Mesenchymal stem cell (in vitro differentiated cells and primary cell): ENCODE measurements around the gene SAP25.
"Not testable (repeated sequence)": the region's sequence is repeated elsewhere in the genome, so short reads cannot be mapped to it uniquely, and the experiment has no call there.

ENCODE experiments used
- DNase-seq: peaks from one replicate; pipeline ENCODE4 v3.0.0-alpha.2; 2013
- H2AFZ ChIP-seq: one replicate; pipeline ENCODE4 v1.6.1; 2013; ENCODE audit warnings: low read depth, mild to moderate bottlenecking, control low read depth, inconsistent platforms, low read length, moderate library complexity
- H2AK5ac ChIP-seq: 2 replicates; pipeline ENCODE4 v1.6.1; 2013; ENCODE audit warnings: low read length, moderate library complexity, mild to moderate bottlenecking, inconsistent platforms; ENCODE audit not compliant: severe bottlenecking
- H2BK120ac ChIP-seq: one replicate; pipeline ENCODE4 v1.6.1; 2013; ENCODE audit warnings: low read depth, mild to moderate bottlenecking, inconsistent platforms, low read length, moderate library complexity
- H2BK12ac ChIP-seq, 2 experiments: one replicate each; pipeline ENCODE4 v1.6.1; 2013; ENCODE audit warnings: inconsistent platforms in 2 of 2, low read length in 2 of 2, mild to moderate bottlenecking in 2 of 2, moderate library complexity in 2 of 2, control low read depth in 1 of 2
- H2BK15ac ChIP-seq: one replicate; pipeline ENCODE4 v1.6.1; 2013; ENCODE audit warnings: mild to moderate bottlenecking, low read depth, inconsistent platforms; ENCODE audit not compliant: poor library complexity, severe bottlenecking
- H2BK5ac ChIP-seq: 2 replicates; pipeline ENCODE4 v1.6.1; 2013; ENCODE audit warnings: low read depth, mild to moderate bottlenecking, low read length, control low read depth, inconsistent platforms; ENCODE audit not compliant: poor library complexity, severe bottlenecking
- H3K14ac ChIP-seq, 2 experiments: one replicate each; pipeline ENCODE4 v1.6.1; 2013; ENCODE audit warnings: inconsistent platforms in 2 of 2, low read length in 2 of 2, control low read depth in 1 of 2, mild to moderate bottlenecking in 1 of 2, moderate library complexity in 1 of 2
- H3K18ac ChIP-seq, 2 experiments: one replicate each; pipeline ENCODE4 v1.6.1; 2013; ENCODE audit warnings: inconsistent platforms in 2 of 2, low read length in 2 of 2, control low read depth in 1 of 2, low read depth in 1 of 2, mild to moderate bottlenecking in 1 of 2
- H3K23ac ChIP-seq, 2 experiments: one replicate each; pipeline ENCODE4 v1.6.1; 2013; ENCODE audit warnings: inconsistent platforms in 2 of 2, low read length in 2 of 2, mild to moderate bottlenecking in 2 of 2, moderate library complexity in 2 of 2, control low read depth in 1 of 2
- H3K27ac ChIP-seq: 2 replicates; pipeline ENCODE4 v1.5.1; 2013; ENCODE audit warnings: mild to moderate bottlenecking, moderate library complexity, low read length, control low read depth, inconsistent platforms; ENCODE audit not compliant: poor library complexity, severe bottlenecking
- H3K27me3 ChIP-seq, 2 experiments: 2 replicates each; pipeline versions ENCODE4 v1.6.1 to v1.7.0; 2013; ENCODE audit warnings: low read length in 2 of 2, mild to moderate bottlenecking in 2 of 2, moderate library complexity in 2 of 2, control low read depth in 1 of 2, inconsistent platforms in 1 of 2; ENCODE audit not compliant: control insufficient read depth in 1 of 2, insufficient read depth in 1 of 2
- H3K36me3 ChIP-seq, 2 experiments: 2 replicates each; pipeline versions ENCODE4 v1.6.1 to v1.7.0; 2013; ENCODE audit warnings: low read length in 2 of 2, control low read depth in 1 of 2, inconsistent platforms in 1 of 2, low read depth in 1 of 2, mild to moderate bottlenecking in 1 of 2; ENCODE audit not compliant: insufficient read depth in 2 of 2, control insufficient read depth in 1 of 2
- H3K4ac ChIP-seq, 2 experiments: one replicate each; pipeline ENCODE4 v1.6.1; 2013; ENCODE audit warnings: inconsistent platforms in 2 of 2, low read length in 2 of 2, mild to moderate bottlenecking in 2 of 2, moderate library complexity in 2 of 2, control low read depth in 1 of 2, low read depth in 1 of 2
- H3K4me1 ChIP-seq: 2 replicates; pipeline ENCODE4 v1.6.1; 2013; ENCODE audit warnings: low read depth, low read length, control low read depth; ENCODE audit not compliant: control insufficient read depth, insufficient read depth
- H3K4me2 ChIP-seq: 2 replicates; pipeline ENCODE4 v1.6.1; 2013; ENCODE audit warnings: low read length, mild to moderate bottlenecking, inconsistent platforms; ENCODE audit not compliant: poor library complexity, severe bottlenecking
- H3K4me3 ChIP-seq, 2 experiments: 2 replicates each; pipeline versions ENCODE4 v1.5.1 to v1.7.0; 2013; ENCODE audit warnings: low read length in 2 of 2, mild to moderate bottlenecking in 2 of 2, control low read depth in 1 of 2, low read depth in 1 of 2; ENCODE audit not compliant: insufficient read depth in 1 of 2
- H3K79me1 ChIP-seq: replicated peaks from 2 replicates; pipeline ENCODE4 v1.6.1; 2013; ENCODE audit warnings: mild to moderate bottlenecking, control low read depth, low read length, inconsistent platforms; ENCODE audit not compliant: poor library complexity, severe bottlenecking
- H3K9ac ChIP-seq: 2 replicates; pipeline ENCODE4 v1.7.0; 2013; ENCODE audit warnings: mild to moderate bottlenecking, low read length, moderate library complexity
- H3K9me3 ChIP-seq: 2 replicates; pipeline ENCODE4 v1.7.0; 2013; ENCODE audit warnings: mild to moderate bottlenecking, low read length; ENCODE audit not compliant: control insufficient read depth
- H4K8ac ChIP-seq: one replicate; pipeline ENCODE4 v1.6.1; 2013; ENCODE audit warnings: inconsistent platforms, mild to moderate bottlenecking, low read length, moderate library complexity
- H4K91ac ChIP-seq: one replicate; pipeline ENCODE4 v1.6.1; 2013; ENCODE audit warnings: mild to moderate bottlenecking, low read length, inconsistent platforms
- WGBS: methylation state at CpG from one replicate; pipeline ENCODE4 v1.1.7; 2013; ENCODE audit warnings: mixed read lengths; 5-methylcytosine and 5-hydroxymethylcytosine counted together

The SAP25 gene

GRCh38 chr7:100538654-100539435 lies 34.9 kb downstream of the SAP25 start, which contains the start of gene AGFG2:
AGFG2 (plus strand) TSS chr7:100539203; CDS start chr7:100539347, 144 bp downstream.
- peaks cover 10% of the 10 kb centered on the region for H3K4me1 ChIP-seq
- no peak within 1 kb of the TSS for H2BK120ac ChIP-seq
- H3K27me3 ChIP-seq = no peaks in the 10 kb centered on the region
- peak within 1 kb of the TSS; percentile 4 for H4K8ac ChIP-seq
- H3K18ac ChIP-seq = peak within 1 kb of the TSS; percentile 33 to 89
- H3K4me3 ChIP-seq = peak within 1 kb of the TSS; percentile 75 to 89
- peak within 1 kb of the TSS; percentile 100 for H3K4me2 ChIP-seq
- peak within 1 kb of the TSS in 1 of 2 experiments; percentile 89 for H3K23ac ChIP-seq
- H2BK5ac ChIP-seq = no peak within 1 kb of the TSS
- H2BK12ac ChIP-seq = peak within 1 kb of the TSS in 1 of 2 experiments; percentile 21
- no peaks in the 10 kb centered on the region for H3K9me3 ChIP-seq
- no peak within 1 kb of the TSS for H2AK5ac ChIP-seq
- H3K14ac ChIP-seq = peak within 1 kb of the TSS in 1 of 2 experiments; percentile 55
- no peak within 1 kb of the TSS for H4K91ac ChIP-seq
- no peak within 1 kb of the TSS for H3K27ac ChIP-seq
- H3K36me3 ChIP-seq = no peaks in the 10 kb centered on the region
- H3K79me1 ChIP-seq = peaks cover 21% of the 10 kb centered on the region
- peak within 1 kb of the TSS; percentile 45 to 81 for H3K4ac ChIP-seq
- peak within 1 kb of the TSS; percentile 81 for H3K9ac ChIP-seq
- H2AFZ ChIP-seq = peak within 1 kb of the TSS; percentile 90
- DNase-seq = peak; percentile 100
- WGBS = under 1% methylated on average over 51 of the region's 60 CpGs
- H2BK15ac ChIP-seq = peak within 1 kb of the TSS; percentile 82

- H2BK5ac ChIP-seq = no peak overlapping the region
- H3K27ac ChIP-seq = no peak overlapping the region
- H4K91ac ChIP-seq = no peak overlapping the region
- H3K18ac ChIP-seq = no peak overlapping the region
- no peak for DNase-seq
- no peaks in the 10 kb centered on the region for H3K9me3 ChIP-seq
- H3K4me2 ChIP-seq = peak overlapping the region; percentile 91
- peaks cover 0 to 1% of the 10 kb centered on the region in 2 experiments for H3K27me3 ChIP-seq
- H3K4me3 ChIP-seq = peak overlapping the region in 1 of 2 experiments; percentile 80
- H2BK15ac ChIP-seq = no peak overlapping the region
- H3K14ac ChIP-seq = no peak overlapping the region
- peaks cover 21% of the 10 kb centered on the region for H3K79me1 ChIP-seq
- no peak overlapping the region for H2AK5ac ChIP-seq
- H3K23ac ChIP-seq = no peak overlapping the region
- peak overlapping the region; percentile 88 for H2AFZ ChIP-seq
- no peak overlapping the region for H3K4ac ChIP-seq
- H3K36me3 ChIP-seq = no peaks in the 10 kb centered on the region
- 20% methylated on average over 7 of the region's 8 CpGs for WGBS
- peaks cover 10% of the 10 kb centered on the region for H3K4me1 ChIP-seq
- H3K9ac ChIP-seq = peak overlapping the region; percentile 65
- H4K8ac ChIP-seq = no peak overlapping the region
- H2BK120ac ChIP-seq = no peak overlapping the region
- H2BK12ac ChIP-seq = no peak overlapping the region
Observed at GRCh38 chr7:100538348-100538653, 35.4 kb downstream of the SAP25 start.

DNA sequence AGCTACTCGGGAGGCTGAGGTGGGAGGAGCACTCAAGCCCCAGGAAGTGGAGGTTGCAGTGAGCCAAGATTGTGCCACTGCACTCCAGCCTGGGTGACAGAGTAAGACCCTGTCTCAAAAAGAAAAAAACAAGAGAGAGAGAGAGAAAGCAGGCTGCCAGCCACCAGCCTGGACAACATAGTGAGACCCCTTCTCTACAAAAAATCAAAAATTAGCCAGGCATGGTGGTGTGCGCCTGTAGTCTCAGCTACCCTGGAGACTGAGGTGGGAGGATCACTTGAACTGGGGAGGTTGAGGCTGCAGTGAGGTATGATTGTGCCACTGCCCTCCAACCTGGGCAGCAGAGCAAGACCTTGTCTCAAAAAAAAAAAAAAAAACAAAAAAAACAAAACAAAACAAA lies 37.0 kb downstream of the SAP25 start:
- 100% methylated on average over 1 of the region's 2 CpGs for WGBS
- H2BK5ac ChIP-seq, H3K36me3 ChIP-seq, H3K9me3 ChIP-seq, H2BK12ac ChIP-seq, H3K14ac ChIP-seq, H2AFZ ChIP-seq, H3K27me3 ChIP-seq, H3K4me2 ChIP-seq, H3K27ac ChIP-seq, H3K4me3 ChIP-seq, H4K8ac ChIP-seq, H3K9ac ChIP-seq, H3K18ac ChIP-seq, H2AK5ac ChIP-seq, H2BK120ac ChIP-seq, H4K91ac ChIP-seq, H2BK15ac ChIP-seq, H3K4ac ChIP-seq, H3K23ac ChIP-seq, DNase-seq: not testable (repeated sequence)
- peaks cover 14% of the 10 kb centered on the region for H3K79me1 ChIP-seq
- peaks cover 10% of the 10 kb centered on the region for H3K4me1 ChIP-seq

GRCh38 chr7:100535982-100536381 lies 37.7 kb downstream of the SAP25 start:
- H2AFZ ChIP-seq, H2BK12ac ChIP-seq, H2AK5ac ChIP-seq, H3K4ac ChIP-seq, H3K27ac ChIP-seq, H4K91ac ChIP-seq, H3K9ac ChIP-seq, H2BK5ac ChIP-seq, H4K8ac ChIP-seq, H3K9me3 ChIP-seq, H3K27me3 ChIP-seq, H3K36me3 ChIP-seq, H3K79me1 ChIP-seq, H2BK120ac ChIP-seq, H3K4me3 ChIP-seq, DNase-seq, H2BK15ac ChIP-seq, H3K23ac ChIP-seq, H3K14ac ChIP-seq, H3K18ac ChIP-seq, H3K4me2 ChIP-seq: not testable (repeated sequence)
- H3K4me1 ChIP-seq = peaks cover 10% of the 10 kb centered on the region
- WGBS = 94% methylated on average over 7 of the region's 9 CpGs
